ENCODE data around the gene NUP62. TPM values are rescaled to one million over a fixed set of nuclear protein-coding genes. Genes with fewer than 3 reads are reported as not detected.

NUP62 gene, protein sequence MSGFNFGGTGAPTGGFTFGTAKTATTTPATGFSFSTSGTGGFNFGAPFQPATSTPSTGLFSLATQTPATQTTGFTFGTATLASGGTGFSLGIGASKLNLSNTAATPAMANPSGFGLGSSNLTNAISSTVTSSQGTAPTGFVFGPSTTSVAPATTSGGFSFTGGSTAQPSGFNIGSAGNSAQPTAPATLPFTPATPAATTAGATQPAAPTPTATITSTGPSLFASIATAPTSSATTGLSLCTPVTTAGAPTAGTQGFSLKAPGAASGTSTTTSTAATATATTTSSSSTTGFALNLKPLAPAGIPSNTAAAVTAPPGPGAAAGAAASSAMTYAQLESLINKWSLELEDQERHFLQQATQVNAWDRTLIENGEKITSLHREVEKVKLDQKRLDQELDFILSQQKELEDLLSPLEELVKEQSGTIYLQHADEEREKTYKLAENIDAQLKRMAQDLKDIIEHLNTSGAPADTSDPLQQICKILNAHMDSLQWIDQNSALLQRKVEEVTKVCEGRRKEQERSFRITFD
- total RNA-seq (2014; rRNA removed; shearing (Covaris generic)) (35.1 and 41.6 TPM in 2 replicates), polyA plus RNA-seq (2016; fragmentation: Nextera tagmentation; extraction: Ambion mirVana) (38.4 and 38.5 TPM in 2 replicates)

DNA sequence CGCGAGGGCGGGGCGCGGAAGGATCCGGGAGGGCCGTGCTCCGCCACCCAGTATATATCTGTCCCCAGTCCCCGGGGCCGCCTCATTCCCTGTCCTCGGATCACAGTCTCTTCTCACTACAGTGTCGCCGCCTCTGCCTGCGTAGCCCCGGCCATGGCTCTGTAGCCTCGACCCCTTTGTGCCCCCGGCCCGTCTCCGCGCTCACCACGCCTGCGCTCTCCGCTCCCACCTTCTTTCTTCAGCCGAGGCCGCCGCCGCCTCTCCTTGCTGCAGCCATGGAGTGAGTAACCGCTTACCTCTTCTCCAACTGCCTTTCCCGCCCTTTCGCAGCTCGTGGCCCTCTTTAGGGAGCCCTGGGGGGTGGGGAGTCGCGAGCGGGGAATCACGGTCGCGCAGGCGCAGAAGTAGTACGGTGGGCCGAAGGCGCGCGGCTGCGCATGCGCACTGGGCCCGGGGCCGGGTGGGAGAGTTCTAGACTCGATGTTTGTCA, at the start of gene NUP62, which contains the start of gene ATF5:
Gene NUP62, minus strand, starts transcription at position 384 of the 490 bp plus-strand sequence. CDS start 19,697 bp downstream, outside the sequence.
Gene ATF5, plus strand, starts transcription at position 85 of the 490 bp plus-strand sequence. CDS start 1,646 bp downstream, outside the sequence.
- WGBS, 2 experiments (ENCODE audit: low coverage in 1 of 2, low lambda C conversion rate in 2 of 2, missing lambda C conversion rate in 2 of 2): 0 to 2% methylated on average over 31 to 48 of the region's 48 CpGs
- Histone ChIP-seq H2AFZ (peak within 1 kb of the TSS; percentile 93), H3K4me3 (peak within 1 kb of the TSS; percentile 98), H3K27me3 (replicated peaks; ENCODE audit: insufficient read depth) (no peaks in the 10 kb centered on the region), H3K4me2 (ENCODE audit: unreplicated experiment) (peak within 1 kb of the TSS; percentile 80), H3K9me2 (ENCODE audit: insufficient read depth) (no peaks in the 10 kb centered on the region), H4K20me1 (ENCODE audit: insufficient read depth) (no peaks in the 10 kb centered on the region), H3K9ac (peak within 1 kb of the TSS; percentile 94), H3K9me3 (ENCODE audit: low read depth) (no peaks in the 10 kb centered on the region), H3K36me3 (ENCODE audit: low read depth) (peaks cover 7% of the 10 kb centered on the region; the same call in 1 of the 2 replicates), H3K79me2 (ENCODE audit: insufficient read depth) (peaks cover 50% of the 10 kb centered on the region), H3K4me1 (ENCODE audit: insufficient read depth) (peaks cover 7% of the 10 kb centered on the region; the same call in 1 of the 2 replicates), H3K27ac (peak within 1 kb of the TSS; percentile 87), H3F3A (ENCODE audit: insufficient read depth) (peaks cover 12% of the 10 kb centered on the region)
- TF ChIP-seq EZH2 (IDR thresholded peaks at IDR 0.05; ENCODE audit: insufficient read depth, poor library complexity, severe bottlenecking) (no peak), EZH2phosphoT487 (IDR thresholded peaks at IDR 0.05; ENCODE audit: insufficient read depth, low read depth) (no peak)
- peak; percentile 89 for DNase-seq
- in situ Hi-C loops (cut with MboI): loop anchor here (25.0 kb wide), 1 partner anchor 208 kb away; no protein-coding TSS in a partner anchor

DNA sequence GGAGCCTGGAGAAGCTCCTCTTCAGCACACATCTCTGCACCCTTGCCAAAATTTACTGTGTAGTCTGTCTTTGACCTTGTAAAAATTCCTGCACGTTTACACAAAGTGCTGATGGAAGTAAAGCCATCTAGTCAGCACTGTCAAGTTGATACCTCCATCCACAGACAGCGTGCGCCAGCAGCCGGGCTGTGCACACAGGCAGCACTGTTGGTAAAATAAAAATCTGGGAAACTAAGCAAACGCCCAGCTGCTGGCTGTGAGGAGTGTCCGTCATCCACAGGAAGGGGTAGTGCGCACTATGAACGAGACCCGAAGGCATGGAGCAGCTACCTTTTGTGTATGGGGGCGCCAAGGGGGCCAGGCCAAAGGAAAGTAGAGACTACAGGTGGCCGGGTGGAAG, 49.0 kb upstream of the NUP62 start:
- Histone ChIP-seq H3K9me3 (ENCODE audit: low read depth) (no peaks in the 10 kb centered on the region), H2AFZ (no peak overlapping the region), H3K27ac (no peak overlapping the region), H3K79me2 (ENCODE audit: insufficient read depth) (no peaks in the 10 kb centered on the region), H3K36me3 (ENCODE audit: low read depth) (no peaks in the 10 kb centered on the region), H3K9ac (no peak overlapping the region), H3K27me3 (replicated peaks; ENCODE audit: insufficient read depth) (no peaks in the 10 kb centered on the region), H3K9me2 (ENCODE audit: insufficient read depth) (no peaks in the 10 kb centered on the region), H3K4me3 (no peak overlapping the region), H3F3A (ENCODE audit: insufficient read depth) (no peaks in the 10 kb centered on the region), H4K20me1 (ENCODE audit: insufficient read depth) (no peaks in the 10 kb centered on the region; the same call in 1 of the 2 replicates), H3K4me1 (ENCODE audit: insufficient read depth) (no peaks in the 10 kb centered on the region), H3K4me2 (ENCODE audit: unreplicated experiment) (no peak overlapping the region)
- TF ChIP-seq EZH2 (IDR thresholded peaks at IDR 0.05; ENCODE audit: insufficient read depth, poor library complexity, severe bottlenecking) (no peak), EZH2phosphoT487 (IDR thresholded peaks at IDR 0.05; ENCODE audit: insufficient read depth, low read depth) (no peak)
- no peak for DNase-seq
- in situ Hi-C loops (cut with MboI): no loop called here
- WGBS, 2 experiments (ENCODE audit: low coverage in 1 of 2, low lambda C conversion rate in 2 of 2, missing lambda C conversion rate in 2 of 2): 77 to 81% methylated on average over 11 of the region's 11 CpGs

DNA sequence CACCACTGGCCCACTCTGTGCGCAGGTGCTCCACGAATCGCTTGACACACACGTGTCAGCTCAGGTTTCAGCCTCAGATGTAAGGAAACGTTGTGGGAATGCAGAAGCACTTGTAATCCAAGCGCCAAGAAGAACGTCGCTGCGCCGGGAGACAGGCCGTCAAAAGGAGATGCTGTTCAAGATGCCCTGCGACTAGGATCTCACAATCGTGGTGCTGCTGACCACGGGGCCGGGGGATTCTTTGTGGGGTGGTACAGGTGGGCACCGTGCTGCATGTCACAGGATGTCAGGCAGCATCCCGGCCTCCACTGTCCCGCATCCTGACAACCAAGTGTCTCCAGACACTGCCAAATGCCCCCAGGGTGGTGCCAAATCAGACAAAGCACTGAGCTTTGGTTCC, 48.6 kb upstream of the NUP62 start:
- WGBS, 2 experiments (ENCODE audit: low coverage in 1 of 2, low lambda C conversion rate in 2 of 2, missing lambda C conversion rate in 2 of 2): 89 to 93% methylated on average over 18 of the region's 18 CpGs
- in situ Hi-C loops (cut with MboI): no loop called here
- no peaks in the 10 kb centered on the region for H3K4me1 ChIP-seq (ENCODE audit: insufficient read depth)

DNA sequence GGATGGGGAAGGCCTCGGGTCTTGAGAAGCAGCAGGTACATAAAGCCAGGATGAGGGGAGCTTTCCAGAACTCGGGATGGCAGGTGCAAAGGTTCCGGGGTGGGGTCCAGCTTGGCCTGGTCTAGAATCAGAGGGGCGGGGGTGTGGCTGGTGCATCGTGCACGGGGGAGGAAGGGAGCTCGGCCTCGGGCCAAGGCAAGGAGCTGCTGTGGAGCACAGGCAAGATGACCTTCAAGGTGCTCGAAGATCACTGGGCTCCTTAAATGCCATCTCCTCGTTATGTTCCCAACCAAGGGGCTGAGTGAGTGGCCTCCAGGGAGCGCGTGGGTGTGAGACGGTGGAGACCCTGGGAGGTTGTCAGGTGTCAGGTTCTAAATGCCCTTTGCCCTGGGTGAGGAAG, 47.8 kb upstream of the NUP62 start:
- TF ChIP-seq EZH2phosphoT487 (IDR thresholded peaks at IDR 0.05; ENCODE audit: insufficient read depth, low read depth): no peak
- TF ChIP-seq EZH2 (IDR thresholded peaks at IDR 0.05; ENCODE audit: insufficient read depth, poor library complexity, severe bottlenecking): no peak
- H3K36me3 ChIP-seq (ENCODE audit: low read depth): no peaks in the 10 kb centered on the region
- H3K27ac ChIP-seq: no peak overlapping the region
- 78 to 83% methylated on average over 8 to 13 of the region's 13 CpGs for WGBS, 2 experiments (ENCODE audit: low coverage in 1 of 2, low lambda C conversion rate in 2 of 2, missing lambda C conversion rate in 2 of 2)
- H3K27me3 ChIP-seq (replicated peaks; ENCODE audit: insufficient read depth): no peaks in the 10 kb centered on the region
- in situ Hi-C loops (cut with MboI): no loop called here
- H3K4me3 ChIP-seq: no peak overlapping the region
- H3K4me1 ChIP-seq (ENCODE audit: insufficient read depth): no peaks in the 10 kb centered on the region
- H3K4me2 ChIP-seq (ENCODE audit: unreplicated experiment): no peak overlapping the region
- H3K9me2 ChIP-seq (ENCODE audit: insufficient read depth): no peaks in the 10 kb centered on the region
- no peaks in the 10 kb centered on the region for H4K20me1 ChIP-seq (ENCODE audit: insufficient read depth)
- DNase-seq: no peak
- no peaks in the 10 kb centered on the region for H3F3A ChIP-seq (ENCODE audit: insufficient read depth)
- no peak overlapping the region for H2AFZ ChIP-seq
- H3K9me3 ChIP-seq (ENCODE audit: low read depth): no peaks in the 10 kb centered on the region
- no peaks in the 10 kb centered on the region for H3K79me2 ChIP-seq (ENCODE audit: insufficient read depth)
- H3K9ac ChIP-seq: no peak overlapping the region

More for the DNA sequence above, 48.6 kb upstream of the NUP62 start:
- no peak overlapping the region for H3K27ac ChIP-seq
- no peak for DNase-seq
- H3K9me3 ChIP-seq (ENCODE audit: low read depth): no peaks in the 10 kb centered on the region
- no peaks in the 10 kb centered on the region for H3K9me2 ChIP-seq (ENCODE audit: insufficient read depth)
- no peaks in the 10 kb centered on the region for H3K36me3 ChIP-seq (ENCODE audit: low read depth)
- no peak overlapping the region for H2AFZ ChIP-seq
- no peak overlapping the region for H3K4me2 ChIP-seq (ENCODE audit: unreplicated experiment)
- H3K27me3 ChIP-seq (replicated peaks; ENCODE audit: insufficient read depth): no peaks in the 10 kb centered on the region
- H3K9ac ChIP-seq: no peak overlapping the region
- H3F3A ChIP-seq (ENCODE audit: insufficient read depth): no peaks in the 10 kb centered on the region
- TF ChIP-seq EZH2 (IDR thresholded peaks at IDR 0.05; ENCODE audit: insufficient read depth, poor library complexity, severe bottlenecking) (no peak), EZH2phosphoT487 (IDR thresholded peaks at IDR 0.05; ENCODE audit: insufficient read depth, low read depth) (no peak)
- no peaks in the 10 kb centered on the region for H4K20me1 ChIP-seq (ENCODE audit: insufficient read depth)
- H3K4me3 ChIP-seq: no peak overlapping the region
- H3K79me2 ChIP-seq (ENCODE audit: insufficient read depth): no peaks in the 10 kb centered on the region

Measured in GM23248 (cell line).